Right lobe of liver (tissue), 6 donors: ENCODE measurements around the gene DNAJB14. TPM values are rescaled to one million over a fixed set of nuclear protein-coding genes. Genes with fewer than 3 reads are reported as not detected.

ENCODE experiments used
- ATAC-seq, 4 donors: fragments of 200-7000 bp; cut with Tn5 transposase; one replicate each; pipeline ENCODE4 v1.9.1; 2020; ENCODE audit warnings: mild to moderate bottlenecking in 4 of 4, moderate library complexity in 4 of 4
- DNase-seq, 3 donors: peaks; one replicate each; pipeline ENCODE4 v3.0.0-alpha.2; 2020
- H3K27ac ChIP-seq, 3 donors: fragments of 200-600 bp; one replicate each; pipeline ENCODE4 v1.8.0; 2022
- H3K27me3 ChIP-seq, 2 donors: fragments of 200-600 bp; one replicate each; pipeline ENCODE4 v1.8.0; 2022
- H3K36me3 ChIP-seq, 4 donors: fragments of 200-600 bp; sonication (generic) in 1 of 4; one replicate each; pipeline versions ENCODE4 v1.5.1 to v1.8.0; 2017 to 2022; ENCODE audit warnings: control low read depth in 1 of 4
- H3K4me1 ChIP-seq, 4 donors: fragments of 200-600 bp; sonication (generic) in 1 of 4; one replicate each; pipeline versions ENCODE4 v1.5.1 to v1.8.0; 2017 to 2022; ENCODE audit warnings: control low read depth in 1 of 4
- H3K4me3 ChIP-seq, 3 donors: fragments of 200-600 bp; one replicate each; pipeline ENCODE4 v1.8.0; 2022
- H3K9me3 ChIP-seq, 4 donors: fragments of 200-600 bp; sonication (generic) in 1 of 4; one replicate each; pipeline versions ENCODE4 v1.5.1 to v1.8.0; 2017 to 2022; ENCODE audit warnings: control low read depth in 1 of 4
- POLR2A ChIP-seq: fragments of 450-650 bp; IDR thresholded peaks from one replicate; pipeline ENCODE4 v1.6.1; 2017; ENCODE audit warnings: antibody characterized with exemption, mild to moderate bottlenecking
- WGBS: methylation state at CpG from one replicate; pipeline ENCODE4 v1.1.6; 2018; ENCODE audit warnings: low coverage, low lambda C conversion rate; ENCODE audit not compliant: insufficient coverage; ENCODE audit errors: missing lambda C conversion rate; 5-methylcytosine and 5-hydroxymethylcytosine counted together
- intact Hi-C, 2 donors: fragments of 100-400 bp; cut with DNase I; formaldehyde crosslinking; loops; one replicate each; pipeline versions ENCODE4 v1.11.2 to v1.14.1; 2022
- total RNA-seq, 6 experiments: library from RNA; depleted of rRNA in 2 of 6; stranded (reverse); fragments of >200 nt in 2 of 6; fragmentation: NEBNext Ultra II Directional in 3 of 6; extraction: Animal tissue kit (Norgen Biotek cat#: 25700) in 3 of 6; gene quantifications; one replicate each; pipeline versions ENCODE4 v1.1.0 to v1.2.4, GENCODE V29; 2016 to 2023
- TF ChIP-seq, protein P1 (sequence below), 4 donors: fragments of 200-600 bp in 3 of 4; fragments of 450-650 bp in 1 of 4; IDR thresholded peaks; one replicate each; pipeline versions ENCODE4 v1.5.1 to v1.8.0; 2016 to 2022; ENCODE audit warnings: antibody characterized with exemption in 4 of 4, mild to moderate bottlenecking in 2 of 4
- donor health status: DM: no; HTN: yes; CAD: no.
- donor health status: DM: no; HTN: no; CAD: no.
- donor health status: DM: no; HTN: no; CAD: no.
- donor health status: DM: no; HTN: yes; CAD: no.
- donor health status: DM: no; HTN: yes; CAD: no.

DNAJB14 gene
- total RNA-seq, 6 experiments from 2014 or later: 12.2 to 16.6 (median 16.1) TPM

DNA sequence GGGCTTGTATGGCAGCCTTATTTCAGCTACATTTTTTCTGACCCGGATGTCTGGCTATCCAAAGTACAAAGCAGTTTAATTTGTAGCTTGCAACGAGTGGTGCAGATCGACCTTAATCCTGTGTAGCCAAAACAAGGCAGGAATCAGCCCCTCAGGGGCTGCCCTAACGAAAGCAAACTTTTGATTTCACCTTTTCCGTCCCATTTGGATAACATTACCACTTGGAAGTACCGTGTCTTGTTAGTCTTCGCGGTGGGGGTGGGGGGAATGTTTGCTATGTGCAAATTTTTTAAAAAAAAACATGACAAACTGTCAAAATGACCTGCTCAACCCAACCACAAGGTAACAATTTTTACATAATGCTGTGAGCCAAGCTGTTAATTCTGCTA, 766 bp upstream of the DNAJB14 start:
- Histone ChIP-seq H3K4me3 (peak overlapping the region; percentile 78 to 88 (median 88)), H3K4me1 (peaks cover 0 to 18% (median 6%) of the 10 kb centered on the region in 4 donors), H3K36me3 (no peaks in the 10 kb centered on the region), H3K27me3 (no peaks in the 10 kb centered on the region), H3K27ac (peak overlapping the region; percentile 77 to 85 (median 80)), H3K9me3 (no peaks in the 10 kb centered on the region)
- no peak for DNase-seq
- intact Hi-C loops: loop anchor here in 1 of 2 donors (10.0 kb wide), 1 partner anchor 52 kb away; the partner anchor contains the start of gene LAMTOR3
- TF ChIP-seq, protein P1, sequence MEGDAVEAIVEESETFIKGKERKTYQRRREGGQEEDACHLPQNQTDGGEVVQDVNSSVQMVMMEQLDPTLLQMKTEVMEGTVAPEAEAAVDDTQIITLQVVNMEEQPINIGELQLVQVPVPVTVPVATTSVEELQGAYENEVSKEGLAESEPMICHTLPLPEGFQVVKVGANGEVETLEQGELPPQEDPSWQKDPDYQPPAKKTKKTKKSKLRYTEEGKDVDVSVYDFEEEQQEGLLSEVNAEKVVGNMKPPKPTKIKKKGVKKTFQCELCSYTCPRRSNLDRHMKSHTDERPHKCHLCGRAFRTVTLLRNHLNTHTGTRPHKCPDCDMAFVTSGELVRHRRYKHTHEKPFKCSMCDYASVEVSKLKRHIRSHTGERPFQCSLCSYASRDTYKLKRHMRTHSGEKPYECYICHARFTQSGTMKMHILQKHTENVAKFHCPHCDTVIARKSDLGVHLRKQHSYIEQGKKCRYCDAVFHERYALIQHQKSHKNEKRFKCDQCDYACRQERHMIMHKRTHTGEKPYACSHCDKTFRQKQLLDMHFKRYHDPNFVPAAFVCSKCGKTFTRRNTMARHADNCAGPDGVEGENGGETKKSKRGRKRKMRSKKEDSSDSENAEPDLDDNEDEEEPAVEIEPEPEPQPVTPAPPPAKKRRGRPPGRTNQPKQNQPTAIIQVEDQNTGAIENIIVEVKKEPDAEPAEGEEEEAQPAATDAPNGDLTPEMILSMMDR (IDR thresholded peaks at IDR 0.05): no peak
- no peak for TF ChIP-seq POLR2A
- WGBS: 4% methylated on average over 7 of the region's 8 CpGs
- ATAC-seq: no peak

DNA sequence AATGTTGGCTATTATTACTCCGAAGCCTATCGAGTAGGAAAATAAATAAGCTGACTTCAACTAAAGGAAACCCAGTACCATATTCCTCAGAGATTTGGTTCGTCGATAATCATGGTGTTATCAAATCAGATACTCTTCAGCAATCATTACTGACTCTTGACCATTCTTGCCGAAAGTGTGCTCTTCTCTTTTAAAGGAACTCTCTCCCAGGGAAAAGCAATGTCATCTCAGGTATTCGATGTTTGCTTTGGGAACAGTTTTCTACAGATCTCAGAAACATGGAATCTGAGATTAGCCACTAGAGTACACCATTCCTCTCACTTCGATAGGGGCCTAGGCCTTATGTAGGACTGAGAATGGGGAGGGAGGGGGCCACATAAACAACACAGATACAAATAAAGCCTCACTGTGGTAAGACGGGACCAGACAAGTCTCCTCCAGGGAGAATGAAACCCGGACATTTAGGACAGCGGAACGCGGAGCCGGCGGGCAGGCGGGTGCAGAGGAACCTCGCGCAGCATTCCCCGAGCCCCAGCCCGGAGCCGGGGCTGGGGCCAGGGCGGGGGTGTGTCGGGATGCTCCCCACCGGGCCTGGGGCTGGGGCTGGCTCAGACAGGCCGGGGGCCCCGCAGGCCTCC, 581 bp downstream of the DNAJB14 start:
- ATAC-seq: peak; percentile 0 to 5 (median 2)
- H3K27me3 ChIP-seq: no peaks in the 10 kb centered on the region
- peaks cover 0 to 14% (median 6%) of the 10 kb centered on the region in 4 donors for H3K4me1 ChIP-seq
- intact Hi-C loops: loop anchor here in 1 of 2 donors (10.0 kb wide), 1 partner anchor 51 kb away; the partner anchor contains the start of gene LAMTOR3
- H3K4me3 ChIP-seq: peak overlapping the region; percentile 78 to 88 (median 88)
- no peak for DNase-seq
- H3K36me3 ChIP-seq: no peaks in the 10 kb centered on the region
- no peaks in the 10 kb centered on the region for H3K9me3 ChIP-seq
- 4% methylated on average over 12 of the region's 25 CpGs for WGBS
- no peak for TF ChIP-seq POLR2A
- TF ChIP-seq, protein P1 (IDR thresholded peaks at IDR 0.05): no peak
- peak overlapping the region; percentile 77 to 85 (median 80) for H3K27ac ChIP-seq

DNA sequence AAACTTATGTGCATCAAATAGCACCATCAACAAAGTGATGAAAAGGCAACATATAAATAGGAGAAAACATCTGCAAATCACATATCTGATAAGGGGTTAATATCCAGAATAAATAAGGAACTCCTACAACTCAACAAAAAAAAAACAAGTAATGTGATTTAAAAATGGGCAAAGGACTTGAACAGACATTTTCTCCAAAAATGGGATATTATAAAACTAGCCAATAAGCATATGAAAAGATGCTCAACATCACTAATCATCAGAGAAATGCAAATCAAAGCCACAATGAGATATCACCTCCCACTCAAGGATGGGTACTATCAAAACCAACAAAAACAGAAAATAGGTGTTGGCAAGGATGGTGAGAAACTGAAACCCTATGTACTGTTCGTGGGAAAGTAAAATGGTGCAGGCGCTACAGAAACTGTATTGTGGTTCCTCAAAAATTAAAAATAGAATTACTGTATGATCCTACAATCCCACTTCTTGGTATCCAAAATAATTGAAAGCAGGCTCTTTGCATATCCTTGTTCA, 2.4 kb downstream of the DNAJB14 start:
- WGBS: 67% methylated on average over 1 of the region's 2 CpGs
- no peaks in the 10 kb centered on the region for H3K9me3 ChIP-seq
- H3K36me3 ChIP-seq: no peaks in the 10 kb centered on the region
- no peaks in the 10 kb centered on the region for H3K27me3 ChIP-seq
- H3K27ac ChIP-seq: no peak overlapping the region
- H3K4me1 ChIP-seq: peaks cover 0 to 14% (median 5%) of the 10 kb centered on the region in 4 donors
- no peak overlapping the region for H3K4me3 ChIP-seq
- TF ChIP-seq, protein P1 (IDR thresholded peaks at IDR 0.05): no peak
- TF ChIP-seq POLR2A: no peak
- no peak for ATAC-seq
- intact Hi-C loops: loop anchor here in 1 of 2 donors (10.0 kb wide), 1 partner anchor 49 kb away; the partner anchor contains the start of gene LAMTOR3
- DNase-seq: no peak

DNA sequence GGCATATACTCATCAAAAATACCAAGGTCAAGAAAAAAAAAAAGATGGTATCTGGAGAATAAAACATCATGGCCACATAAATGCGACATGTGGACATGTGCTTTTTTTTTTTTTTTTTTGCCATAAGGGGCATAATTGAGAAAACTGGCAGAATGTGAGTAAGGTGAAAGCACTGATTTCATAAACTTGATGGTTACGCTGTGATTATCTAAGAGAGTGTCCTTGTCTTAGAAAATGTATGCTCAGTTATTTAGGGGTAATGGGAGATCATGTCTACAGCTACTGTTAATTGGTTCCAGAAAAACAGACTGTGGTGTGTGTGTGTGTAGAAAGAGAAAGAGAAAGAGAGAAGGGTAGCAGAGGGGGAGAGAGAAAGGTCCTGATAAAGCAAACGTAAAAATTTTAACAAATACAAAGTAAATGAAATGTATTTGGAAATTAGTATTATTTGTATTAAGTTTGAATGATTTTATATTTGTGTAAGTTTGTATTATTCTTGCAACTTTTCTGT, 8.1 kb downstream of the DNAJB14 start:
- Histone ChIP-seq H3K27me3 (no peaks in the 10 kb centered on the region), H3K27ac (no peak overlapping the region), H3K36me3 (no peaks in the 10 kb centered on the region), H3K9me3 (peaks cover 0 to 3% (median 0%) of the 10 kb centered on the region in 4 donors), H3K4me3 (no peak overlapping the region), H3K4me1 (peaks cover 0 to 5% (median 0%) of the 10 kb centered on the region in 4 donors)
- intact Hi-C loops: no loop called here
- WGBS: 89% methylated on average over 3 of the region's 3 CpGs
- no peak for TF ChIP-seq POLR2A
- TF ChIP-seq, protein P1 (IDR thresholded peaks at IDR 0.05): no peak
- no peak for DNase-seq
- no peak for ATAC-seq
